PFSK-1 (cell line): Measurements from ENCODE around the gene KRTAP4-3.

Experiments
- POLR2AphosphoS5 ChIP-seq: IDR thresholded peaks from 2 replicates; pipeline ENCODE4 v1.6.1; 2012; ENCODE audit warnings: low read depth, mild to moderate bottlenecking, control low read depth, low read length, moderate library complexity
- SIN3A ChIP-seq: IDR thresholded peaks from 2 replicates; pipeline ENCODE4 v1.6.1; 2012; ENCODE audit warnings: mild to moderate bottlenecking, low read length, moderate library complexity, borderline replicate concordance; ENCODE audit not compliant: insufficient read depth

DNA sequence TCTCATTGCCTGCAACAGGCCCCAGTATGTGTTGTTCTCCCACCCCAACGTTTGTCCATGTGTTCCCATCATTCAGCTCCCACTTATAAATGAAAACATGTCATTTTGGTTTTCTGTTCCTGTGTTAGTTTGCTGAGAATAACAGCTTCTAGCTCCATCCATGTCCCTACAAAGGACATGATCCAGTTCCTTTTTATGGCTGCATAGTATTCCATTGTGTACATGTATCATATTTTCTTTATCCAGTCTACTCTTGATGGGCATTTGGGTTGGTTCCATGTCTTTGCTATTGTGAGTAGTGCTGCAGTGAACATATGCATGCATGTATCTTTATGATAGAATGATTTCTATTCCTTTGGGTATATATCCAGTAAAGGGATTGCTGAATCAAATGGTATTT, 47.7 kb upstream of the KRTAP4-3 start:
- no peak for TF ChIP-seq POLR2AphosphoS5
- TF ChIP-seq SIN3A, result no peak
